OCI-LY1 (cell line): ENCODE measurements around the gene RASD2.

Experiments used
- H2AFZ ChIP-seq: fragments of 200-600 bp; sonication (generic), shearing (Covaris generic); 2 replicates; pipeline ENCODE4 v1.6.0; 2014; ENCODE audit warnings: antibody characterized with exemption, mild to moderate bottlenecking, low read length
- H3F3A ChIP-seq: fragments of 200-600 bp; sonication (generic), shearing (Covaris generic); 2 replicates; pipeline ENCODE4 v1.6.0; 2014; ENCODE audit warnings: mild to moderate bottlenecking, antibody characterized with exemption, low read length, moderate library complexity; ENCODE audit not compliant: insufficient read depth
- H3K27ac ChIP-seq: fragments of 200-600 bp; sonication (generic); 2 replicates; pipeline ENCODE4 v1.5.1; 2014; ENCODE audit warnings: low read length, mixed run types, mild to moderate bottlenecking, low read depth; ENCODE audit not compliant: poor library complexity, severe bottlenecking
- H3K27me3 ChIP-seq: fragments of 200-600 bp; sonication (generic); 2 replicates; pipeline ENCODE4 v1.6.0; 2014; ENCODE audit warnings: antibody characterized with exemption, mild to moderate bottlenecking, low read length, moderate library complexity; ENCODE audit not compliant: insufficient read depth
- H3K36me3 ChIP-seq: fragments of 200-600 bp; sonication (generic); 2 replicates; pipeline ENCODE4 v1.6.1; 2014; ENCODE audit warnings: mild to moderate bottlenecking, antibody characterized with exemption, low read length, moderate library complexity, mixed read lengths; ENCODE audit not compliant: insufficient read depth
- H3K4me1 ChIP-seq: fragments of 200-600 bp; sonication (generic); 2 replicates; pipeline ENCODE4 v1.5.1; 2014; ENCODE audit warnings: mild to moderate bottlenecking, low read length, moderate library complexity; ENCODE audit not compliant: insufficient read depth, severe bottlenecking
- H3K4me2 ChIP-seq: fragments of 200-600 bp; sonication (generic), shearing (Covaris generic); 2 replicates; pipeline ENCODE4 v1.6.1; 2014; ENCODE audit warnings: low read length
- H3K4me3 ChIP-seq: fragments of 200-600 bp; sonication (generic); 2 replicates; pipeline ENCODE4 v1.5.1; 2014; ENCODE audit warnings: low read length, low read depth, mild to moderate bottlenecking, mixed read lengths; ENCODE audit not compliant: poor library complexity, severe bottlenecking
- H3K79me2 ChIP-seq: fragments of 200-600 bp; shearing (Covaris generic); 2 replicates; pipeline ENCODE4 v1.6.1; 2016; ENCODE audit warnings: mixed run types, low read length, mixed read lengths; ENCODE audit not compliant: insufficient read depth
- H3K9ac ChIP-seq: fragments of 200-600 bp; sonication (generic), shearing (Covaris generic); 2 replicates; pipeline ENCODE4 v1.6.1; 2014; ENCODE audit warnings: mild to moderate bottlenecking, low read length, mixed read lengths
- H3K9me2 ChIP-seq: fragments of 200-600 bp; sonication (generic), shearing (Covaris generic); 2 replicates; pipeline ENCODE4 v1.6.1; 2014; ENCODE audit warnings: low read depth, mild to moderate bottlenecking, low read length, mixed read lengths
- H3K9me3 ChIP-seq: fragments of 200-600 bp; shearing (Covaris generic); 2 replicates; pipeline ENCODE4 v1.6.1; 2014; ENCODE audit warnings: low read length, mixed read lengths
- H4K20me1 ChIP-seq: fragments of 200-600 bp; sonication (generic), shearing (Covaris generic); 2 replicates; pipeline ENCODE4 v1.6.0; 2016; ENCODE audit warnings: mild to moderate bottlenecking, low read length; ENCODE audit not compliant: insufficient read depth
- CTCF ChIP-seq: fragments of 200-600 bp; sonication (generic), shearing (Covaris generic); IDR thresholded peaks from 2 replicates; pipeline ENCODE4 v1.5.1; 2017; ENCODE audit warnings: mild to moderate bottlenecking, antibody characterized with exemption, low read length, moderate library complexity, mixed read lengths
- EZH2 ChIP-seq: fragments of 200-600 bp; sonication (generic), shearing (Covaris generic); IDR thresholded peaks from 2 replicates; pipeline ENCODE4 v1.8.0; 2017; ENCODE audit warnings: borderline replicate concordance, mixed run types, mild to moderate bottlenecking, antibody characterized with exemption, low read length, moderate library complexity, mixed read lengths

Gene RASD2

DNA sequence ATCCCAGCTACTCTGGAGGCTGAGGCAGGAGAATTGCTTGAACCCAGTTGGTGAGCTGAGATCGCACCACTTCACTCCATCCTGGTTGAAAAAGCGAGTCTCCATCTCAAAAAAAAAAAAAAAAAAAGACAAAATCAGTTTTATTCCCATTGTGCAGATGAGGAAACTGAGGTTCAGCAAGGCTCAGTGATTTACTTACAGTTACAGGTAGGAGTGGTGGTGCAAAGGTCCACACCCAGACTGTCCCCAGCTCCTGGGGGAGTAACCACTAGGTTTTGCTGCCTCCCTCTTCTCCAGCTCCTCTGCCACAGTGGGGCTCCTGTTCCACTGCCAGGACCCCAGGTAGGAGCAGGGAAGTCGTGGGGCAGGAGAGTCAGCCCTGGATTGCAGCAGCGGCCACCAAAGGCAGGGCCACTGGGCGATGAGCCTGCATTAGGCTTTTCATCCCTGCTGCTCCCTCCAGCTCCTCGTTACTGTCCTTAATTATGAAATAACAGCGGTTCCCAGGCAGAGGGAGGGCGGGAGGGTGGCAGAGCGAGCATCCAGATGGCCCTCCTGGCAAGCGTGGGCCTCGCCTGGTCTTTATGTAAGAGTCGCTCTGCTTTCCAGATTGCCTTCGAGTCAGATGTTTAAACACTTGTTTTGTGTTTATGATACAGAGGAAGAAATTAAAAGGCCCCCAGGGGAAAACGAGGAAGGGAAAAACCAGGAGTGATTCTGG is 15.5 kb upstream of the RASD2 start:
- no peaks in the 10 kb centered on the region for H3F3A ChIP-seq
- H3K79me2 ChIP-seq, result no peaks in the 10 kb centered on the region

GRCh38 chr22:35525687-35526332 is 14.8 kb upstream of the RASD2 start:
- H3K27me3 ChIP-seq, result peaks cover 8% of the 10 kb centered on the region; the same call in 1 of the 2 replicates
- H2AFZ ChIP-seq, result no peak overlapping the region
- no peaks in the 10 kb centered on the region for H3K4me1 ChIP-seq
- no peaks in the 10 kb centered on the region for H3K36me3 ChIP-seq
- no peak overlapping the region for H3K9ac ChIP-seq
- H3K9me2 ChIP-seq, result no peaks in the 10 kb centered on the region
- H3F3A ChIP-seq, result no peaks in the 10 kb centered on the region
- no peak overlapping the region for H3K4me2 ChIP-seq
- H3K79me2 ChIP-seq, result no peaks in the 10 kb centered on the region
- no peaks in the 10 kb centered on the region for H4K20me1 ChIP-seq
- TF ChIP-seq CTCF (no peak), EZH2 (no peak)
- no peaks in the 10 kb centered on the region for H3K9me3 ChIP-seq
- no peak overlapping the region for H3K27ac ChIP-seq
- H3K4me3 ChIP-seq, result no peak overlapping the region

More for the DNA sequence above, 15.5 kb upstream of the RASD2 start:
- Histone ChIP-seq H4K20me1 (no peaks in the 10 kb centered on the region), H3K27ac (no peak overlapping the region), H3K4me3 (no peak overlapping the region), H3K9me2 (no peaks in the 10 kb centered on the region), H3K4me1 (no peaks in the 10 kb centered on the region), H3K4me2 (no peak overlapping the region), H3K36me3 (no peaks in the 10 kb centered on the region), H3K9ac (no peak overlapping the region), H3K27me3 (peaks cover 8% of the 10 kb centered on the region; the same call in 1 of the 2 replicates), H3K9me3 (no peaks in the 10 kb centered on the region), H2AFZ (no peak overlapping the region)
- no peak for TF ChIP-seq CTCF
- no peak for TF ChIP-seq EZH2

GRCh38 chr22:35526333-35526979 is 14.2 kb upstream of the RASD2 start:
- Histone ChIP-seq H3K36me3 (no peaks in the 10 kb centered on the region), H3K4me2 (no peak overlapping the region), H3K9me3 (no peaks in the 10 kb centered on the region), H3K4me3 (no peak overlapping the region), H3K9me2 (no peaks in the 10 kb centered on the region), H3K4me1 (no peaks in the 10 kb centered on the region), H3K27me3 (peaks cover 8% of the 10 kb centered on the region; the same call in 1 of the 2 replicates), H3F3A (no peaks in the 10 kb centered on the region), H3K9ac (no peak overlapping the region), H3K79me2 (no peaks in the 10 kb centered on the region), H2AFZ (no peak overlapping the region), H4K20me1 (no peaks in the 10 kb centered on the region), H3K27ac (no peak overlapping the region)
- TF ChIP-seq CTCF (no peak), EZH2 (no peak)
